Measurements from ENCODE around the gene GLT8D1. TPM values are rescaled to one million over a fixed set of nuclear protein-coding genes. Genes with fewer than 3 reads are reported as not detected.

The GLT8D1 gene
- total RNA-seq, 6 experiments from 2014 or later, result 23.0 to 63.1 (median 46.9) TPM

GRCh38 chr3:52707585-52707984 is 2.0 kb upstream of the GLT8D1 start:
- DNase-seq (no peak), ATAC-seq (no peak)
- H3K4me1 ChIP-seq, result peaks cover 0 to 35% (median 13%) of the 10 kb centered on the region in 4 donors
- H3K36me3 ChIP-seq, result peaks cover 0 to 11% (median 4%) of the 10 kb centered on the region in 4 donors
- intact Hi-C loops (cut with DNase I), result no loop called here
- peak overlapping the region in 2 of 3 donors; percentile 89 to 95 for H3K4me3 ChIP-seq
- 44% methylated on average over 4 of the region's 4 CpGs for WGBS (ENCODE audit: insufficient coverage, low coverage, low lambda C conversion rate, missing lambda C conversion rate)
- TF ChIP-seq, protein P1, sequence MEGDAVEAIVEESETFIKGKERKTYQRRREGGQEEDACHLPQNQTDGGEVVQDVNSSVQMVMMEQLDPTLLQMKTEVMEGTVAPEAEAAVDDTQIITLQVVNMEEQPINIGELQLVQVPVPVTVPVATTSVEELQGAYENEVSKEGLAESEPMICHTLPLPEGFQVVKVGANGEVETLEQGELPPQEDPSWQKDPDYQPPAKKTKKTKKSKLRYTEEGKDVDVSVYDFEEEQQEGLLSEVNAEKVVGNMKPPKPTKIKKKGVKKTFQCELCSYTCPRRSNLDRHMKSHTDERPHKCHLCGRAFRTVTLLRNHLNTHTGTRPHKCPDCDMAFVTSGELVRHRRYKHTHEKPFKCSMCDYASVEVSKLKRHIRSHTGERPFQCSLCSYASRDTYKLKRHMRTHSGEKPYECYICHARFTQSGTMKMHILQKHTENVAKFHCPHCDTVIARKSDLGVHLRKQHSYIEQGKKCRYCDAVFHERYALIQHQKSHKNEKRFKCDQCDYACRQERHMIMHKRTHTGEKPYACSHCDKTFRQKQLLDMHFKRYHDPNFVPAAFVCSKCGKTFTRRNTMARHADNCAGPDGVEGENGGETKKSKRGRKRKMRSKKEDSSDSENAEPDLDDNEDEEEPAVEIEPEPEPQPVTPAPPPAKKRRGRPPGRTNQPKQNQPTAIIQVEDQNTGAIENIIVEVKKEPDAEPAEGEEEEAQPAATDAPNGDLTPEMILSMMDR (IDR thresholded peaks at IDR 0.05), result no peak
- TF ChIP-seq POLR2A (IDR thresholded peaks at IDR 0.05), result no peak
- no peaks in the 10 kb centered on the region for H3K27me3 ChIP-seq
- H3K27ac ChIP-seq, result no peak overlapping the region
- no peaks in the 10 kb centered on the region for H3K9me3 ChIP-seq

DNA sequence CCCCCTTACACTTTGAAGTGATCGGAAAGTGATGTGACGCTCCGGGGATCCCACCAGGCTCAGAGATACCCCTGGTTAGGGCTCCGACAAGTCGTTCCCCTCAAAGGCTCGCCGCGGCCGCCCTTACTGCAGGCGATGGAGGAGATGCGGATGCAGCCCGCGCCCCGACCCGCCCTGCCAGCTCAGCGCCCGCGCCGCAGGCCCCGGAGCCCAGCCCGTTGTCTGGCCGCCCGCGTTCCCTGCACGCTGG is 228 bp downstream of the GLT8D1 start:
- peaks cover 0 to 11% (median 4%) of the 10 kb centered on the region in 4 donors for H3K36me3 ChIP-seq
- TF ChIP-seq, protein P1 (IDR thresholded peaks at IDR 0.05), result no peak
- TF ChIP-seq POLR2A (IDR thresholded peaks at IDR 0.05), result no peak
- no peaks in the 10 kb centered on the region for H3K9me3 ChIP-seq
- peaks cover 0 to 32% (median 11%) of the 10 kb centered on the region in 4 donors for H3K4me1 ChIP-seq
- intact Hi-C loops (cut with DNase I), result no loop called here
- H3K4me3 ChIP-seq, result peak overlapping the region; percentile 89 to 95 (median 91)
- H3K27me3 ChIP-seq, result no peaks in the 10 kb centered on the region
- no peak for ATAC-seq
- 0% methylated on average over 9 of the region's 25 CpGs for WGBS (ENCODE audit: insufficient coverage, low coverage, low lambda C conversion rate, missing lambda C conversion rate)
- DNase-seq, result no peak
- H3K27ac ChIP-seq, result peak overlapping the region; percentile 66 to 82 (median 66)

- H3K4me1 ChIP-seq, result peaks cover 0 to 32% (median 11%) of the 10 kb centered on the region in 4 donors
- peak overlapping the region; percentile 89 to 95 (median 91) for H3K4me3 ChIP-seq
- H3K27ac ChIP-seq, result peak overlapping the region; percentile 66 to 82 (median 66)
- no peaks in the 10 kb centered on the region for H3K27me3 ChIP-seq
- no peak for TF ChIP-seq POLR2A (IDR thresholded peaks at IDR 0.05)
- TF ChIP-seq, protein P1 (IDR thresholded peaks at IDR 0.05), result no peak
- ATAC-seq, result peak; percentile 47 to 76 (median 69)
- no peaks in the 10 kb centered on the region for H3K9me3 ChIP-seq
- H3K36me3 ChIP-seq, result peaks cover 0 to 11% (median 4%) of the 10 kb centered on the region in 4 donors
- 2% methylated on average over 11 of the region's 22 CpGs for WGBS (ENCODE audit: insufficient coverage, low coverage, low lambda C conversion rate, missing lambda C conversion rate)
- peak; percentile 30 to 91 (median 82) for DNase-seq
- intact Hi-C loops (cut with DNase I), result no loop called here
Observed at GRCh38 chr3:52704611-52705437, 767 bp downstream of the GLT8D1 start.

DNA sequence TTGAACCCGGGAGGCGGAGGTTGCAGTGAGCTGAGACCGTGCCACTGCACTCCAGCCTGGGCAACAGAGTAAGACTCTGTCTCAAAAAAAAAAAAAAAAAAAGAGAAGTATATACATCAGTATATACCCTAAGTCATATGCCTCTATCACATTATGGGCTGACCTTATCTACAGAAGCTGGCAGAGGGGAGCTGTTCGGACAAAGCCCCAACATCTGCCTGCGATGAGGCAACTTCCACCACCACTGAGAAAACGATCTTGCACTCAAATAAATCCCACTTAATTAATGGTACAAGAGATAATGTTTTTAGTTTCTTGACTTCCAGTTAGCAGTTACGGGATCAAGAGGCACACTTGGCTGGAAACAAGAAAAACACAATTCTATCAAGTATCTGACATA is 2.2 kb downstream of the GLT8D1 start:
- no peak for TF ChIP-seq POLR2A (IDR thresholded peaks at IDR 0.05)
- TF ChIP-seq, protein P1 (IDR thresholded peaks at IDR 0.05), result no peak
- Histone ChIP-seq H3K4me3 (no peak overlapping the region), H3K27ac (peak overlapping the region in 1 of 3 donors; percentile 82), H3K9me3 (no peaks in the 10 kb centered on the region), H3K4me1 (peaks cover 0 to 32% (median 11%) of the 10 kb centered on the region in 4 donors), H3K36me3 (peaks cover 0 to 16% (median 8%) of the 10 kb centered on the region in 4 donors), H3K27me3 (no peaks in the 10 kb centered on the region)
- ATAC-seq, result no peak
- 67% methylated on average over 5 of the region's 7 CpGs for WGBS (ENCODE audit: insufficient coverage, low coverage, low lambda C conversion rate, missing lambda C conversion rate)
- intact Hi-C loops (cut with DNase I), result no loop called here
- no peak for DNase-seq

All from right lobe of liver (tissue), 6 donors.